Mesendoderm (in vitro differentiated cells): ENCODE results near the gene DRAP1. TPM values are rescaled to one million over a fixed set of nuclear protein-coding genes. Genes with fewer than 3 reads are reported as not detected.

ENCODE experiments used
- DNase-seq: peaks from one replicate; pipeline ENCODE4 v3.0.0; 2013
- H2AK5ac ChIP-seq: 2 replicates; pipeline ENCODE4 v1.6.1; 2013; ENCODE audit warnings: low read length, inconsistent platforms
- H2BK120ac ChIP-seq: 2 replicates; pipeline ENCODE4 v1.6.1; 2013; ENCODE audit warnings: low read depth, mild to moderate bottlenecking, low read length, moderate library complexity, mixed read lengths
- H2BK15ac ChIP-seq: replicated peaks from 2 replicates; pipeline ENCODE4 v1.6.1; 2013; ENCODE audit warnings: low read depth, mild to moderate bottlenecking, moderate library complexity
- H2BK5ac ChIP-seq: 2 replicates; pipeline ENCODE4 v1.6.1; 2013; ENCODE audit warnings: low read length, inconsistent platforms
- H3K18ac ChIP-seq: 2 replicates; pipeline ENCODE4 v1.6.1; 2013; ENCODE audit warnings: mild to moderate bottlenecking, low read length, mixed read lengths
- H3K23ac ChIP-seq: one replicate; pipeline ENCODE4 v1.6.1; 2013; ENCODE audit warnings: low read length
- H3K27ac ChIP-seq: 2 replicates; pipeline ENCODE4 v1.5.1; 2013; ENCODE audit warnings: low read depth, mild to moderate bottlenecking, inconsistent platforms, low read length, moderate library complexity
- H3K27me3 ChIP-seq: 2 replicates; pipeline ENCODE4 v1.6.1; 2013; ENCODE audit warnings: low read length, control low read depth, mild to moderate bottlenecking, inconsistent platforms; ENCODE audit not compliant: insufficient read depth, poor library complexity
- H3K36me3 ChIP-seq: 2 replicates; pipeline ENCODE4 v1.6.1; 2013; ENCODE audit warnings: low read length, inconsistent platforms; ENCODE audit not compliant: control insufficient read depth, insufficient read depth
- H3K4ac ChIP-seq: one replicate; pipeline ENCODE4 v1.6.1; 2013; ENCODE audit warnings: low read depth, mild to moderate bottlenecking, low read length, moderate library complexity
- H3K4me1 ChIP-seq: 2 replicates; pipeline ENCODE4 v1.6.1; 2013; ENCODE audit warnings: low read depth, low read length, inconsistent platforms; ENCODE audit not compliant: control insufficient read depth
- H3K4me2 ChIP-seq: 2 replicates; pipeline ENCODE4 v1.6.1; 2013; ENCODE audit warnings: low read length
- H3K4me3 ChIP-seq: 2 replicates; pipeline ENCODE4 v1.5.1; 2013; ENCODE audit warnings: mild to moderate bottlenecking, low read length
- H3K56ac ChIP-seq: one replicate; pipeline ENCODE4 v1.6.1; 2013; ENCODE audit warnings: low read length
- H3K79me1 ChIP-seq: 2 replicates; pipeline ENCODE4 v1.6.1; 2013; ENCODE audit warnings: low read length, inconsistent platforms
- H3K79me2 ChIP-seq: 2 replicates; pipeline ENCODE4 v1.6.1; 2013; ENCODE audit warnings: mild to moderate bottlenecking, low read length; ENCODE audit not compliant: control insufficient read depth, insufficient read depth
- H3K9ac ChIP-seq: 2 replicates; pipeline ENCODE4 v1.6.1; 2013; ENCODE audit warnings: low read length, inconsistent platforms
- H4K5ac ChIP-seq: one replicate; pipeline ENCODE4 v1.6.1; 2013; ENCODE audit warnings: low read length
- H4K8ac ChIP-seq: one replicate; pipeline ENCODE4 v1.6.1; 2013; ENCODE audit warnings: low read depth, mild to moderate bottlenecking, control low read depth, low read length, moderate library complexity
- WGBS: extraction: QIAGEN DNeasy Blood & Tissue Kit; methylation state at CpG from one replicate; pipeline ENCODE4 v1.1.7; 2013; ENCODE audit warnings: low lambda C conversion rate, missing lambda C conversion rate; ENCODE audit not compliant: insufficient coverage; ENCODE audit errors: extremely low coverage; 5-methylcytosine and 5-hydroxymethylcytosine counted together
- polyA plus RNA-seq, 2 experiments: library from polyadenylated mRNA; stranded (reverse); fragments of 200-250 nt; gene quantifications; one replicate each; pipeline ENCODE4 v1.2.3, GENCODE V29; 2013

The DRAP1 gene
- polyA plus RNA-seq (2013, experiment 1 of 2): 97.1 TPM
- polyA plus RNA-seq (2013, experiment 2 of 2): 100 TPM

- peak within 1 kb of the TSS; percentile 90 for H3K18ac ChIP-seq
- H4K5ac ChIP-seq: no peak within 1 kb of the TSS
- H3K27ac ChIP-seq: peak within 1 kb of the TSS; percentile 39
- H3K79me1 ChIP-seq: peaks cover 17% of the 10 kb centered on the region
- H3K4me2 ChIP-seq: peak within 1 kb of the TSS; percentile 93
- H2BK5ac ChIP-seq: no peak within 1 kb of the TSS
- H3K79me2 ChIP-seq: peaks cover 8% of the 10 kb centered on the region
- H3K4me3 ChIP-seq: peak within 1 kb of the TSS; percentile 96
- H3K9ac ChIP-seq: peak within 1 kb of the TSS; percentile 97
- no peaks in the 10 kb centered on the region for H3K36me3 ChIP-seq
- H3K27me3 ChIP-seq: no peaks in the 10 kb centered on the region
- peak within 1 kb of the TSS; percentile 92 for H3K4ac ChIP-seq
- H2BK15ac ChIP-seq: no peak within 1 kb of the TSS
- no CpG with 5 or more reads among the region's 59 CpGs for WGBS
- peak; percentile 99 for DNase-seq
- peak within 1 kb of the TSS; percentile 95 for H2AK5ac ChIP-seq
- H3K23ac ChIP-seq: peak within 1 kb of the TSS; percentile 94
- H3K4me1 ChIP-seq: peaks cover 3% of the 10 kb centered on the region
- H3K56ac ChIP-seq: peak within 1 kb of the TSS; percentile 96
- no peak within 1 kb of the TSS for H4K8ac ChIP-seq
- H2BK120ac ChIP-seq: no peak within 1 kb of the TSS
Measured at GRCh38 chr11:65919141-65919572, at the start of gene DRAP1. Gene DRAP1, plus strand, starts transcription at chr11:65919426. Its CDS starts 76 bp downstream, at chr11:65919502.

- DNase-seq: no peak
- no CpG with 5 or more reads among the region's 24 CpGs for WGBS
Measured at GRCh38 chr11:65869643-65870306, 49.5 kb upstream of the DRAP1 start.

GRCh38 chr11:65870307-65870658 lies 48.9 kb upstream of the DRAP1 start:
- Histone ChIP-seq H4K8ac (no peak overlapping the region), H3K4me3 (no peak overlapping the region), H3K56ac (no peak overlapping the region), H2BK120ac (no peak overlapping the region), H3K27me3 (no peaks in the 10 kb centered on the region), H3K18ac (no peak overlapping the region), H3K23ac (no peak overlapping the region), H3K4ac (no peak overlapping the region), H3K79me2 (no peaks in the 10 kb centered on the region), H2AK5ac (no peak overlapping the region), H3K79me1 (no peaks in the 10 kb centered on the region), H4K5ac (no peak overlapping the region), H2BK5ac (no peak overlapping the region), H3K36me3 (peaks cover 4% of the 10 kb centered on the region), H2BK15ac (no peak overlapping the region), H3K4me1 (no peaks in the 10 kb centered on the region), H3K27ac (no peak overlapping the region), H3K9ac (no peak overlapping the region), H3K4me2 (no peak overlapping the region)
- WGBS: no CpG with 5 or more reads among the region's 11 CpGs
- DNase-seq: no peak

More at GRCh38 chr11:65869643-65870306, 49.5 kb upstream of the DRAP1 start:
- H3K36me3 ChIP-seq: peaks cover 4% of the 10 kb centered on the region
- H3K27ac ChIP-seq: no peak overlapping the region
- no peak overlapping the region for H4K5ac ChIP-seq
- no peak overlapping the region for H3K9ac ChIP-seq
- no peak overlapping the region for H3K18ac ChIP-seq
- no peak overlapping the region for H3K4me2 ChIP-seq
- H4K8ac ChIP-seq: no peak overlapping the region
- H3K79me2 ChIP-seq: no peaks in the 10 kb centered on the region
- H2BK5ac ChIP-seq: no peak overlapping the region
- H2BK15ac ChIP-seq: no peak overlapping the region
- H3K4me1 ChIP-seq: no peaks in the 10 kb centered on the region
- H3K56ac ChIP-seq: no peak overlapping the region
- no peak overlapping the region for H2AK5ac ChIP-seq
- no peak overlapping the region for H2BK120ac ChIP-seq
- H3K27me3 ChIP-seq: no peaks in the 10 kb centered on the region
- H3K4ac ChIP-seq: no peak overlapping the region
- H3K79me1 ChIP-seq: no peaks in the 10 kb centered on the region
- no peak overlapping the region for H3K23ac ChIP-seq
- H3K4me3 ChIP-seq: no peak overlapping the region

- H3K18ac ChIP-seq: no peak overlapping the region
- no peak overlapping the region for H3K27ac ChIP-seq
- WGBS: no CpG with 5 or more reads among the region's 24 CpGs
- no peaks in the 10 kb centered on the region for H3K4me1 ChIP-seq
- no peak for DNase-seq
- no peak overlapping the region for H2AK5ac ChIP-seq
- no peak overlapping the region for H2BK15ac ChIP-seq
- H2BK120ac ChIP-seq: no peak overlapping the region
- H3K79me1 ChIP-seq: no peaks in the 10 kb centered on the region
- no peak overlapping the region for H3K4me2 ChIP-seq
- peak overlapping the region; percentile 93 for H3K56ac ChIP-seq
- no peaks in the 10 kb centered on the region for H3K79me2 ChIP-seq
- no peak overlapping the region for H4K5ac ChIP-seq
- no peak overlapping the region for H3K4ac ChIP-seq
- H3K27me3 ChIP-seq: no peaks in the 10 kb centered on the region
- H3K4me3 ChIP-seq: no peak overlapping the region
- no peak overlapping the region for H2BK5ac ChIP-seq
- no peak overlapping the region for H4K8ac ChIP-seq
- H3K23ac ChIP-seq: no peak overlapping the region
- H3K36me3 ChIP-seq: peaks cover 1% of the 10 kb centered on the region
- H3K9ac ChIP-seq: peak overlapping the region; percentile 64
Measured at GRCh38 chr11:65870706-65871681, 48.2 kb upstream of the DRAP1 start.

- H3K9ac ChIP-seq: peak overlapping the region; percentile 64
- H3K79me2 ChIP-seq: no peaks in the 10 kb centered on the region
- H2BK15ac ChIP-seq: no peak overlapping the region
- no peaks in the 10 kb centered on the region for H3K79me1 ChIP-seq
- H2BK5ac ChIP-seq: no peak overlapping the region
- peak overlapping the region; percentile 38 for H2BK120ac ChIP-seq
- H3K4me2 ChIP-seq: peak overlapping the region; percentile 13
- no peaks in the 10 kb centered on the region for H3K36me3 ChIP-seq
- peak overlapping the region; percentile 94 for H3K18ac ChIP-seq
- no peaks in the 10 kb centered on the region for H3K4me1 ChIP-seq
- no CpG with 5 or more reads among the region's 26 CpGs for WGBS
- no peak overlapping the region for H3K27ac ChIP-seq
- no peak overlapping the region for H3K4me3 ChIP-seq
- H3K4ac ChIP-seq: peak overlapping the region; percentile 88
- peak overlapping the region; percentile 29 for H3K23ac ChIP-seq
- H3K27me3 ChIP-seq: no peaks in the 10 kb centered on the region
- H4K5ac ChIP-seq: no peak overlapping the region
- H4K8ac ChIP-seq: no peak overlapping the region
- DNase-seq: peak; percentile 62
- no peak overlapping the region for H2AK5ac ChIP-seq
- H3K56ac ChIP-seq: peak overlapping the region; percentile 93
Measured at GRCh38 chr11:65871811-65872548, 47.2 kb upstream of the DRAP1 start.
